Body of pancreas (tissue), 4 donors: ENCODE results near the gene PABPN1L. TPM values are rescaled to one million over a fixed set of nuclear protein-coding genes. Genes with fewer than 3 reads are reported as not detected.
A peak's percentile ranks its signal among the peaks of the same experiment; 100 is the strongest.

ENCODE experiments used
- ATAC-seq: fragments of 150-250 bp; one replicate; pipeline ENCODE4 v1.9.1; 2016
- DNase-seq, 4 donors: peaks; one replicate each; pipeline ENCODE4 v3.0.0-alpha.2; 2019
- H3K27ac ChIP-seq, 4 donors: fragments of 200-600 bp; sonication (generic); 1 replicate in 3 of 4; 2 replicates in 1 of 4; pipeline versions ENCODE4 v1.5.1 to v1.6.1; 2016 to 2019; ENCODE audit warnings: mild to moderate bottlenecking in 1 of 4, mixed read lengths in 1 of 4, moderate library complexity in 1 of 4
- H3K27me3 ChIP-seq, 2 donors: fragments of 200-600 bp; sonication (generic); one replicate each; pipeline ENCODE4 v1.6.0; 2016; ENCODE audit warnings: mild to moderate bottlenecking in 1 of 2
- H3K36me3 ChIP-seq, 2 donors: fragments of 200-600 bp; sonication (generic); replicated peaks in 1 of 2; 2 replicates each; pipeline ENCODE4 v1.5.1; 2016; ENCODE audit warnings: low read depth in 2 of 2; ENCODE audit not compliant: insufficient read depth in 1 of 2
- H3K4me1 ChIP-seq: fragments of 200-600 bp; sonication (generic); one replicate; pipeline ENCODE4 v1.6.0; 2016
- H3K4me3 ChIP-seq, 2 donors: fragments of 200-600 bp; sonication (generic); 1 replicate in 1 of 2; 2 replicates in 1 of 2; pipeline ENCODE4 v1.5.1; 2016 to 2019
- H3K9me3 ChIP-seq, 3 donors: fragments of 200-600 bp; sonication (generic); 1 replicate in 2 of 3; 2 replicates in 1 of 3; pipeline ENCODE4 v1.5.1; 2016
- CTCF ChIP-seq, 7 experiments: fragments of 450-650 bp in 4 of 7; fragments of 200-600 bp in 3 of 7; sonication (generic) in 3 of 7; IDR thresholded peaks; one replicate each; pipeline ENCODE4 v1.5.1; 2016 to 2019; ENCODE audit warnings: antibody characterized with exemption in 7 of 7
- POLR2A ChIP-seq, 3 donors: fragments of 450-650 bp; IDR thresholded peaks; one replicate each; pipeline ENCODE4 v1.6.1; 2016; ENCODE audit warnings: antibody characterized with exemption in 3 of 3, mild to moderate bottlenecking in 2 of 3
- WGBS, 2 donors: methylation state at CpG; one replicate each; pipeline ENCODE4 v1.1.5; 2017; 5-methylcytosine and 5-hydroxymethylcytosine counted together
- intact Hi-C: fragments of 100-400 bp; cut with DNase I; formaldehyde crosslinking; loops from one replicate; pipeline ENCODE4 v1.15.1; 2023
- total RNA-seq, 2 donors: library from RNA; depleted of rRNA; stranded (reverse); fragments of >200 nt; gene quantifications; one replicate each; pipeline ENCODE4 v1.1.0, GENCODE V29; 2016

PABPN1L gene
- total RNA-seq, 2 donors from 2014 or later = not detected

GRCh38 chr16:88836791-88837190, 29.7 kb downstream of the PABPN1L start:
- DNase-seq (no peak), ATAC-seq (no peak)
- Histone ChIP-seq H3K9me3 (no peaks in the 10 kb centered on the region), H3K4me1 (no peaks in the 10 kb centered on the region), H3K27ac (no peak overlapping the region), H3K4me3 (no peak overlapping the region), H3K36me3 (no peaks in the 10 kb centered on the region), H3K27me3 (no peaks in the 10 kb centered on the region)
- intact Hi-C loops = no loop called here
- TF ChIP-seq POLR2A (IDR thresholded peaks at IDR 0.05) = no peak
- TF ChIP-seq CTCF (IDR thresholded peaks at IDR 0.05) = no peak
- WGBS, 2 donors = 90 to 98% methylated on average over 6 to 17 of the region's 17 CpGs

- Histone ChIP-seq H3K27me3 (no peaks in the 10 kb centered on the region), H3K4me3 (no peak overlapping the region), H3K4me1 (no peaks in the 10 kb centered on the region), H3K27ac (no peak overlapping the region), H3K36me3 (no peaks in the 10 kb centered on the region), H3K9me3 (no peaks in the 10 kb centered on the region)
- TF ChIP-seq POLR2A (IDR thresholded peaks at IDR 0.05) = no peak
- no peak for TF ChIP-seq CTCF (IDR thresholded peaks at IDR 0.05)
- no peak for DNase-seq
- 93 to 97% methylated on average over 27 to 33 of the region's 33 CpGs for WGBS, 2 donors
- intact Hi-C loops = no loop called here
- ATAC-seq = no peak
Measured at GRCh38 chr16:88835818-88836217, 30.6 kb downstream of the PABPN1L start.

- no peaks in the 10 kb centered on the region for H3K36me3 ChIP-seq
- no peaks in the 10 kb centered on the region for H3K27me3 ChIP-seq
- peak; percentile 36 for ATAC-seq
- intact Hi-C loops = no loop called here
- no peak overlapping the region for H3K27ac ChIP-seq
- no peak overlapping the region for H3K4me3 ChIP-seq
- 82 to 89% methylated on average over 7 to 11 of the region's 11 CpGs for WGBS, 2 donors
- H3K9me3 ChIP-seq = no peaks in the 10 kb centered on the region
- H3K4me1 ChIP-seq = no peaks in the 10 kb centered on the region
- TF ChIP-seq CTCF (IDR thresholded peaks at IDR 0.05) (no peak), POLR2A (IDR thresholded peaks at IDR 0.05) (no peak)
- peak in 2 of 4 donors; percentile 23 to 43 for DNase-seq
Measured at GRCh38 chr16:88835383-88835782, 31.1 kb downstream of the PABPN1L start.

- Histone ChIP-seq H3K9me3 (no peaks in the 10 kb centered on the region), H3K27me3 (no peaks in the 10 kb centered on the region), H3K4me1 (no peaks in the 10 kb centered on the region), H3K27ac (no peak overlapping the region), H3K4me3 (no peak overlapping the region), H3K36me3 (no peaks in the 10 kb centered on the region)
- TF ChIP-seq CTCF (IDR thresholded peaks at IDR 0.05) (no peak), POLR2A (IDR thresholded peaks at IDR 0.05) (no peak)
- intact Hi-C loops = no loop called here
- ATAC-seq = no peak
- no peak for DNase-seq
- 94% methylated on average over 12 of the region's 13 CpGs; no CpG with 5 or more reads in 1 of the 2 donors for WGBS, 2 donors
Measured at GRCh38 chr16:88834670-88835069, 31.8 kb downstream of the PABPN1L start.

GRCh38 chr16:88833086-88833485, 33.4 kb downstream of the PABPN1L start:
- H3K27me3 ChIP-seq = no peaks in the 10 kb centered on the region
- 89 to 91% methylated on average over 13 of the region's 13 CpGs for WGBS, 2 donors
- H3K36me3 ChIP-seq = no peaks in the 10 kb centered on the region
- no peak overlapping the region for H3K4me3 ChIP-seq
- ATAC-seq = no peak
- intact Hi-C loops = no loop called here
- H3K9me3 ChIP-seq = no peaks in the 10 kb centered on the region
- no peaks in the 10 kb centered on the region for H3K4me1 ChIP-seq
- no peak overlapping the region for H3K27ac ChIP-seq
- TF ChIP-seq CTCF (IDR thresholded peaks at IDR 0.05) = no peak
- TF ChIP-seq POLR2A (IDR thresholded peaks at IDR 0.05) = no peak
- DNase-seq = no peak
